ENCODE measurements around the gene RFX8.
"Not testable (repeated sequence)": the region's sequence is repeated elsewhere in the genome, so short reads cannot be mapped to it uniquely, and the experiment has no call there.

The RFX8 gene

DNA sequence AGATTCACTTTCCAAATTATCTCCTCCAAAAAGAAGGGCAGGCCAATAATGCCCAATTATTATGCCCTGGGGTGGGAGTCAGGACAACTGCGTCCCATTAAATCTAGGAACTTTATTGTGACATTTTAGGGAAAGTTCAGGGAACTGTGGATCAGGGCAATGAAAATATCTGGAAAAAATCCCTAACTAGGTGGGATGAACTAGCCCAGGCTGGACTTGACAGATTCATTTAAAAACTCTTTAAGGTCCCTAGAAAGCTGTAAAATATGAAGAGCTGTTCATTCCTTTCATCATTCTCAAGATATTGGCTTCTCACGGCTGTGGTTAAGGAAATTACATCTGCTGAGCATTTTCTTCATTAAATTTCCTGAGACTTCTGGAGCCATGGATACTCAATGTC lies 95.8 kb downstream of the RFX8 start:
- no peak for DNase-seq (ENCODE audit: low read depth in 3 of 3)

DNA sequence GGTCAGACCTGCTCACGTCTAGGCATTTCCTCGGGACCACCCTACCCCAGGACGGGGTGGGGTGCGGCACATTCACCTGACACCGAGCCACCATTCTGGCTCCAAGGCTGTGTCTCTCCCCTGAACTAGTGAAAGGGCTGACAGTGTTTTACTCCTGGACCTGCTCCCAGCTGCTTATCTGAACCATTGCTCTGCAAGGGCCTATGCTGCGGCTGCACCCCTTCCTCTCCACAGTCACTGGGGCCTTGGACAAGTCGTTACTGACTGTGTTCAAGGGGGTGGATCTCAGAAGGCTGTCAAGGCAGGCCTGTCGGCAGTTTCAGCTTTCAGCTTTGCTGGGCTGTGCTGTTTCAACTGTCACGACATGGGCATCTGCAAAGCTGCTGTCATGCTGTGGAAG lies 99.3 kb downstream of the RFX8 start:
- DNase-seq (ENCODE audit: low read depth in 3 of 3) = no peak

DNA sequence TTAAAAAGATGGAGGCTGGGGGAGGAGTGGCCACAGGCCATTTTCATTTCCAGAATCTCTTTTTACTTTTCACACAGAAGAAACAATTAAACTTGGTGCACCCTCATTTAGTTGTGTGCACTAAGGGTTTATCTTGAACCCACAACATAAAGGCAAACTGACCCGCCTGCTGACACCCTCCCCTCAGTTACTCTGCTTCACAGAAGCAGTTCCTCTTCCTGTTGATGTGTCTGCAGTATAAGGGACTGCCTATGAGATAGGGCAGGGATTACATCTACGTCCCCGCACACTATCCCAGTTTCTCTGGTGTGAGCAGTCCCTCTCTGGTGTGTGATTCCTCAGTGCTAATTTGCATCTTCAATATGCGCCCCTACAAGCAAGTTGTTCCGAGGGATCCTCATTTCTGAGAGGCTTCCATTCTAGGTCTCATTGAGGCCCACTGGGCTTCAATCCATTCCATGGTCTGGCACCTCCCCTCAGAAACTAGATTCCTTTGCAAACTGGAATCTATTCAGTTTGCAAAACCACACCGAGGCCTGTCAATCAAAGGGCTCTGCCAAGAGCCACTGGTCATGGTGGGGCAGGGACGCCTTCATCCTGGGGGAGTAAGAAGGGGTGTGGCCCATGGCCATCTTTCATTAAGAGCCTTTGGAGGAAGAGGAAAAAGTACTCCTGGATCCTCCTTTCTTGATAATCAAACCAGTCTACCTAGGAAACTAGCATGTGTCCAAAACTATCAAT lies 99.9 kb downstream of the RFX8 start:
- no peak for DNase-seq (ENCODE audit: low read depth in 3 of 3)

DNA sequence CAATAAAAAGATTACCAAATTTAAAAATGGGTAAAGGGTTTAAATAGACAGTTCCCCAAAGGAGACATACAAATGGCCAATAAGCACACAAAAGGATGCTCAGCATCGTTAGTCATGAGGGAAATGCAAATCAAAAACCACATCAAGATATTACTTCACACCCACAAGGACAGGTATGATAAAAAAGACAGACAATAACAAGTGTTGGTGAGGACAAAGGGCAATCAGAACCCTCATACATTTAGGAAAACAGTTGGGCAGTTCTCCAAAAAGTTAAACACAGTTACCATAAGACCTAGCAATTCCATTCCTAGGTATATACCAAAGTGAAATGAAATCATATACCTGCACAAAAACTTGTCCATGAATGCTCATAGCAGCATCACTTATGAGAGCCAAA lies 102.1 kb downstream of the RFX8 start:
- DNase-seq (ENCODE audit: low read depth in 3 of 3) = no peak

DNA sequence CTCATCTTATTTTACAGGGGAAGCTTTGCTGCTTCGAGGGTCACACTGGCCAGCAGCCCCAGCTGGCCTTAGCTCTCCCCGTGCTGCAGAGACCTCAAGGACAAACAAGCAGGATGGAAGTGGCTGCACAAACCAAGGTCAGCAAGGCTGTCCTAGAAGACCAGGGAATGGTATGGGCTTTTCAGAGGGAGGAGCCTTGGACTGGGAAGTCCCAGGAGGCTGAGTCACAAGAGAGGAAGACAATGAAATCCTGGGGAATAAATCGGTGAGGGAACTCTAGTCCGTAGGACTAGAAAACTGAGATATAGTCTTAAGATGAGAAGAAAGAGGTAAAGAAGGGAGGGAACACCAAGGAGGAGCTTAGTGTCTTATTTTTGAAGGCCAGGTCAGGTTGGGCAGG lies 103.3 kb downstream of the RFX8 start:
- DNase-seq (ENCODE audit: low read depth in 3 of 3) = no peak

DNA sequence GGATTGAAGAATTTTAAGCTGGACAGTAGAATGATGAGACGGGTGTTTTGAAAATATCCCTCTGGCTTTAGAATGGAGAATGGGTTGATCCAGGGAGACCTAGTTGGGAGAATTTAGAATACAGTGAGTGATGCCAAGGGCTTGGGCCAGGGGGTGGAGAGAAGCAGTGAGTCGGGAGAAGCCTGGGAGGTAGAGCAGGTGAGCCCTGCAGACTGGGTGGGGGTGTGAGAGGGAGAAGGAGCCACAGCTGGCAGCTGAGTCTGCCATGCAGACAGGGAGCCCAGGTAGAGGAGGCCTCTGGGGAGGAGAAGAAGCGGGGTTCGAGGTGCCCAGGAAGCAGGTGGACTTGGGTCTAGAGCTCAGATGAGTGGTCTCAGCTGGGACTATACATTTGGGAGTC lies 105.8 kb downstream of the RFX8 start:
- no peak for DNase-seq (ENCODE audit: low read depth in 3 of 3)

DNA sequence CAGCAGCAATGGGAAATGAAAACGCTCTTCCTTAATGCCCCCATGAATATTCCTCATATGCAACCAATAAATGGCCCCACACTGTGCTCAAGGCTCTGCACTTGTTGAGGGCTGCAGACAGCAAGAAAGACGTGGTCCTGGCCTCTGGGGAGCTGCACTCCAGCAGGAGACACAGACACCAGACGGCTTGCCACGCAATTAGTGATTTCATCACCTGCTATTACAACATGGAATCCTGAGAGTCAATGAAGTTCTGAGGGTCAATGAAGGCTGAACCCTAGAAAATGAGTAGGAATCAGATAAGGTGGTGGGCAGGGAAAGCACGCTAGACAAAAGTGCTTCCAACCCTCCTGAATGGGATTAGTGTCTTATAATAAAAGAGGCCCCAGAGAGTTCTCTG lies 106.5 kb downstream of the RFX8 start:
- no peak for DNase-seq (ENCODE audit: low read depth in 3 of 3)

DNA sequence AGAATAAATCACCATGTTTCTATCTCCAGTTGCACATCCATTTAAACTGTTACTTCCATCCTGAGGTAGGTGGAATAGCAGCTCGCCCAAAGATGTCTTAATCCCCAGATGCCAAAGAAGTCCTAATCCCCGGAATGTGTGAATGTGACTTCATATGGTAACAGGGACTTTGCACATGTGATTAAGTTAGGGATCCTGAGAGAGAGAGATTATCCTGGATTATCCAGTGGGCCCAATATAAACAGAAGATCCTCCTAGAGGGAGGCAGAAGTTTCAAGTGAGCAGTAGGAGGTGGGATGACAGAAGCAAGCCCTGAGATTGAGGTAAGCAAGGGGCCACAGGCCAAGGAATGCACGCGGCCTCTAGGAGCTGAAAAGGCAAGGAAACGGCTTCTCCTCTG lies 107.4 kb downstream of the RFX8 start:
- no peak for DNase-seq (ENCODE audit: low read depth in 3 of 3)

DNA sequence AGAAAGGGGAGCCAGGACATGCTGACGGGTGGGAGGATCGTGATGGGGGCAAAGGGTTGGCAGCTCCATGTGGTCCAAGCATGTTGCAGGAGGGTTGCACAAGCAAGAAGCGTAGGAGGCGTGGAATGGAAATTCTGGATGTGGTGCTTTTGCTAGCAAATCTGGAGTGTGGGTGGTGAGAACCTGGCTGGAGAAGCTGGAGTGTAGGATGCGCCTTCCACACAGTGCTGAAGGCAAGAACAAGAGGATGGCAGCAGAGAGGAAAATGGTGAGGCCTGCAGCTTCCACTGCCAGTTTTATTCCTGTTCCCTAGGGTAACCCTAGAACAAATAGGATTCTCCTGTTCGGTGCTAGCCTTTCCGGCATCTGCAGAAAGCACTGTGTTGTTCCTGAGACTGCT lies 110.0 kb downstream of the RFX8 start:
- DNase-seq (ENCODE audit: low read depth in 3 of 3) = no peak

DNA sequence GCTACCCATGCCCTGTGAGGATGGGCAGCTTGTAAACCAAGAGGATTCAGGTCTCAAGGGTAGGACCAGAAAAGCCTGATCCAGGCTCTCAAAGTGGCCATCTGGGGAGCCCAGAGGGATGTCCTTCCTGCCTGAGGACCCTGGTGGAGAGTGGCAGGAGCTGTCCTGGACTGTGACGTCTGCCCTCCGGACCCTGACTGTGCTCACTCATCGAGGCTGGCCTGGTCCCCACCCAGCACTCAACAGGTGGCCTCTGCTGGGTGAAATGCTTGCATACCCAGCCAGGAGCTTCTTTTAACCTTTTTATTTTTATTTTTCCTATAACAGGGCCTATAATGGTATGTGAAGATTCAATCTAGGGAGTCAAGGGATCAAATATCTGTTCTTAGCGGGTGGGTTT lies 112.1 kb downstream of the RFX8 start:
- no peak for DNase-seq (ENCODE audit: low read depth in 3 of 3)

DNA sequence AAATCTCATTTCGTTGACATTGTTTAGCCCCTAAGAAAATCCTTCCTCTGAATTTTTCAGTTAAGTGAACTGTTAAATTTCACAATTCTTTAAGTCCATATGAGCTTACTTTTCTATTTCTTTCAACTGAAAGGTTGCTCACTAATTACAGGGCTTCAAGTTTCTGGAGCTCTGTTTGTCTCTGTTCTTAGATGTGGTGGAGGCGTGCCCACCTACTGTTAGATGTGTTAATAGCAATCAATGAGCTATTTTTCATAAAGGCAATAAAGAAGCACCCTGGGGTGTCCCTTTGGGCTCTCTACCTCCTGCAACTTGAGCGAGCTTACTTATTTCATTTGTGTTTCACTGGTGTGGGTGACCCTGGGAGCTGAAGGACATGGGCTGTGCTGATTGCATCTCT lies 112.6 kb downstream of the RFX8 start:
- DNase-seq (ENCODE audit: low read depth in 3 of 3) = no peak

DNA sequence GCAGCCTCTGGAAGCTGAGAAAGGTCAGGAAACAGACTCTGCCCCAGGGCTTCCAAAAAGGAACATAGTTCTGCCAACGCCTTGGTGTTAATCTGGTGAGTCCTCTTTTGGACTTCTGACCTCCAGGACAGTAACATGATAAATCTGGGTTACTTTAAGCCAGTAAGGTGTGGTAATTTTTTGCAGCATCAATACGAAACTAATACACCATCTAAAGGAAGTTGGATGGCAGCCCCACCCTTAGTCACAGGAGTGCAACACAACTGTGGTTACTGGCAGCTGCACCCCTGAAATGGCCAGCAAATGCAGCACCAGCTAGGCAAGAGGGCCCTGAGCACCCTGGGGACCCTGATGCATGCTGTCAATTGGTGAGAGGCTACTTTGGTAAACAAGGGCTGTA lies 113.4 kb downstream of the RFX8 start:
- DNase-seq (ENCODE audit: low read depth in 3 of 3) = no peak

DNA sequence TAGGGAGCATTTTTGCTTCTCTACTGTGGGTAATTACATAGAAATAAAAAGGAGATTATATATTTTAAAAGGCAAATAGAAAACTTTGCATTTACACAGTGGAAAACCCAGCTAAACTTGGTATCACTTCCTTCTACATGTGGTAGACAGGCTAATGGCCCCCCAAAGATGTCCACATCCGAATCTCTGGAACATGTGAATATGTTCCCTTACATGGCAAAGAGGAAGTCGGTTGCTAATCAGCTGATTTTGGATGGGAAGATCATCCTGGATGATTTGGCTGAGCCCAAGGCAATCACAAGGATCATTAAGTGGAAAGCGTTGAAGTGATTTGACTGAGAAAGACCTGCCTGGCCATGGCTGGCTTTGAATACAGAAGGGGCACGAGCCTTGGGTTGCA lies 113.8 kb downstream of the RFX8 start:
- DNase-seq (ENCODE audit: low read depth in 3 of 3) = no peak

DNA sequence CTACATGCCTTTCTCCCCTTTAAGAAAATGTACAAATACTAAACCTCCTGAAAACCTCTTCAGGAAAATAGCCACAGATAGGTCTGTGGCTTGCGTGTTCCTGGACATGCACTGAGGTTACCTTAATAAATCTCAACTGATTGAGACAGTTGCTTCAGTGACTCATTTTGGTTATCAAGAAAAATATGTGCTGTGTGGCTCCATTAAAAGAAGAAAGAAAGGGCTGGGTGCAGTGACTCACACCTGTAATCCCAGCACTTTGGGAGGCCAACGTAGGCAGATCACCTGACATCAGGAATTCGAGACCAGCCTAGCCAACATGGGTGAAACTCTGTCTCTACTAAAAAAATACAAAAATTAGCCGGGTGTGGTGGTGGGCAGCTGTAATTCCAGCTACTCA lies 114.7 kb downstream of the RFX8 start:
- no peak for DNase-seq (ENCODE audit: low read depth in 3 of 3)

DNA sequence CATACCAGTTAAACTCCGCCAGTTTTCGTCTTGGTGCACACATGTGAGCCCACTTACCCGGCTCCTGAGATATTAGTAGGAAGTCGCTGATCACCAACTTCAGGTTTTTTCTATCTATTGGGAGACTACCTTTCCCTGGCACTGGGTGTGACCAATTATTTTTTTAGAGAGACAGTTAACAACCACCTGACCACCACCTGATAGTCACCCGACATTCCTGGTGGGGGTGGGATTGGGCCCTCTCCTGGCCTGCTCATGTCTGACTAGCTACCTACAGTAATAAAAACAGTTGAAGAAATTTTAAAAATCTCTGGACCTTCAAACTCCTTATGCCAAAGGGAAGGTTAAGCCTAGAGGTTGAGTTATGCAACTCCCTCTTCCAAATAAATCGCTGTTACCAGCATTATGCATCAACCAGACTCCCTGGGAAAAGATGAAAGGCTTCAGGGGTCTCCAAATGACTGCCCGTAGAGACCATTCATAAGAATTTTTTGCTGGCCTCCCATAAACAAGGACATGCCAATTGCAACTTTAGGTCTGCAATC lies 115.4 kb downstream of the RFX8 start:
- DNase-seq (ENCODE audit: low read depth in 3 of 3) = no peak

DNA sequence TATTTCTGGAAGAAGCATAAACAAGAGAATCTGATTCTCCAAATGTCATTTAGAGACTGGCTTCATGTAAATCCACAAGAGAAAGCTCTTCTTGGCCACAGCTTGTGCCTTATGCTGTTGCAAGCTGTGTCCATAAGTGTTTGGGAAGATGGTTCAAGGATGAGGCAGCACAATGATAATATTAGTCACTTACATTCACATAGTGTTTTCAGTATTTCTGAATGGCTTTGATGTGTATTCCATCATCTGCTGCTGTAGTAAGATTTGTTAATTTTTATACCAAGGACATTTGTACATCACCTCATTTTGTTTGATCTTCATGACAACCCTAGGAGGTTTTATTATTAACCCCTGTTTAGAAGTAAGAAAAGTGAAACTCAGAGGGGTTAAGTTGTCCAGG lies 117.5 kb downstream of the RFX8 start:
- no peak for DNase-seq (ENCODE audit: low read depth in 3 of 3)

DNA sequence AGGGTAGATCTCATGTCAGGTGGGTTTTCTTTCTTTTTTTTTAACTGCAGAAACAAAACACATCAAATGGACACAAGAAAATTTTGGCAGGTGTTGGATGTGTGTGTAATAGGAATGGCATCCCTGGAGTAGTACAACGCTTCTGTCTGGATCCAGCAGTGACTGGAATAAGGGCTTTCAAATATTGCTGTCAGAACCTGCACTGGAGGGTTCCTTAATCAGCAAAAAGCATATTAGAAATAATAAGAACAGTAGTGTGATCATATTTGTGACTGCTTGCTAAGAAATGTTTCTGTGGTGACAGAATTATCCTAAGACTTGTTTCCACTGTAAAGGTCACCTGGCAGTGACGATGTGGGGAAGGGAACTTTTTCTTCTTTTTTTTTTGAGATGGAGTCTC lies 118.4 kb downstream of the RFX8 start:
- no peak for DNase-seq (ENCODE audit: low read depth in 3 of 3)

DNA sequence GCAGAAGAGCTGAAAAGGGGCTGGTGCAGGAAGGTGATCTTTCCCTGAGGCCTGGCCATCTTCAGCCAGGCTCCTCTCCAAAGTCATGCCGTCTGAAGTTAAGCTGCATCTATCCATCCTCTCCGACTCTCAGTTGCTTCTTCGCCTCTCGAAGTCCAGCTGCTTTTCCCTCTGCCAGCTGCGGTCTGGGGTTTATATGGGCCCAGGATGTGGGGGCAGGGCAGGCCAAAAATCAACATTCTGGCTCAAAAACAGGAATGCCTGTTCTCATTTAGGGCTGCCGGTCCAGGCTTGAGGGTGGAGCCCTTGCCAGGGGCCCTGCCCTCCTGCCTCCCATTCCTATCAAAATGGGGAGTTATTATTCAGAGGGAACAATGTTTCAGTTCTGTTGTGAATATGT lies 118.9 kb downstream of the RFX8 start:
- no peak for DNase-seq (ENCODE audit: low read depth in 3 of 3)

DNA sequence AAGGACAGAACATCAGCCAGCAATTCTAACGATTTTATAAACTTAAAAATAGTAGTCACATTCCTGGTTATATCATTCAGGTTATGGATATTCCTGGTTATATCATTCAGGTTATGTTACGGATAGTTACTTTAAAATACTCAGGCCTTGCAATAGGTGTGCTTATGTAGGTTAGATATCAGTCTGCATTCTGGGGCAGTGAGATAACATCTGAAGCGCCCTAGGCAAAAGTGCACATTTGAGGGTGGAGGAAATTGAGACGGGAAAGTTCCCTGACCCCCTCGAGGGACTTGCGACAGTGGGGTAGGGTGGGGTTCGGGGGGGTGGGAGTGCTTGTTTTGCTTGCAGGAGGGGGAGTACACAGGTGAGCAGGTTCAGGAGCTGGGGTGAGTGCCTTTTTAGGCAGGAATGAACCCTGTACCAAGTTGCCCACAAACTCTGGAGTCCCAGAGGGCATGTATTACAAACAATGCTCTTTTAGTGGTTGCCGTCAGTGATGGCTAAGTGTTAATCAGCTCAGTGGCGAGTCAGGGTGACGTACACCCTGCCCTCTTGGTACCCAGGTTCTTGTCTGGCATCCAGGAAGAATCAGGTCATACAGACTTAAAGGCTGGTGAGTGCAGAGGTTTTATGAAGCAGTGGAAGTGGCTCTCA lies 119.4 kb downstream of the RFX8 start:
- no peak for DNase-seq (ENCODE audit: low read depth in 3 of 3)

DNA sequence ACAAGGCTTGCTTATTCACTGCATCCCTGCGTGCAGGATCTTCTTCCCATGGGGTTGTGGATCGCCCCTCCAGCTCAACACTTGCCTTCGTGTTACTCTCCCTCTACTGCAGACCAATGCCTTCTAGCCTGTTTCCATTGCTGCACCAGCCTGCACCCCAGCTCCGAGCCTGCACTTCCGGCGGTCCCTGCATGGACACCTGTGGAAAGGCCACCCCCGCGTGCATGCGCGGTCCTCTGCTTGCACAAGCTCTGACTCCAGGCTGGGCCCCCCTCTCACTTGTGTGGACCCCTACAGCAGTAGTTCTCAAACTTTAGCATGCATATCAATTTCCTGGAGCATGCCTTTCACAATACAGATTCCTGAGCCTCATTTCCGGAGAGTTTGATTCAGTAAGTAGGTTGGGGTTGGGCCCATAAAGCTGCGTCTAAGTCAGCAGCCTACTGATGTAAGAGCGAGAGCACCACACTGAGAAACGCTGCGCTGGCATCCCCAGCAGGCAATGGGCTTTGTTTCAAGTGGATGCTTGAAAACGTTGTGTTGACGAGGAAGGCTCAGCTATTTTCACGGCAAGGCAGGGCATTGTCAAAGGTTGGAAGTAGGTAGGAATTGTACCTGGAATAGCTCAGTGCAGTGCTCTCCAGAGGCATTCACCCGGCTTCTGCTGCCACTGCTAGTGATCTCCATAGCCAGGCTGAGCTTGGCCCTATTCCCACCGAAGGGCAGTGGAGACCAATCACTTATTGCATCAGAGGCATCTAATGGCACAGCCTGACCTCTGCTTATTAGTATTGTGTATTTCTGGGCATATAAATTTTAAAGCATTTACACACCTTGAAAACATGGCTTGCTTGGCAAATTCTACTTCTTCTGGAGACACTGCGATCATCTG lies 120.2 kb downstream of the RFX8 start:
- DNase-seq (ENCODE audit: low read depth in 3 of 3) = no peak

DNA sequence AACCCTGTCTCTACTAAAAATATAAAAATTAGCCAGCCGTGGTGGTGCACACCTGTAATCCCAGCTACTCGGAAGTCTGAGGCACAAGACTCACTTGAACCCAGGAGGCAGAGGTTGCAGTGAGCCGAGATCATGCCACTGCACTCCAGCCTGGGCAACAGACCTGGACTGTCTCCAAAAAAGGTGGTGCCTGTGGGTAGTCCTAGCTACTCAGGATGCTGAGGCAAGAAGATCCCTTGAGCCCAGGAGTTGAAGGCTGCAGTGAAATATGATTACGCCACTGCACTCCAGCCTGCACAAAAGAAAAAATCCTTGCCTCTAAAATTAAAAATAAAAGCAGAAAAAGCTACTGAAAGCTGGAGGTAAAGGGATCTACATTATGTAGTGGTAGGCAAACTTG lies 122.3 kb downstream of the RFX8 start:
- not testable (repeated sequence) for DNase-seq (ENCODE audit: low read depth in 3 of 3)

DNA sequence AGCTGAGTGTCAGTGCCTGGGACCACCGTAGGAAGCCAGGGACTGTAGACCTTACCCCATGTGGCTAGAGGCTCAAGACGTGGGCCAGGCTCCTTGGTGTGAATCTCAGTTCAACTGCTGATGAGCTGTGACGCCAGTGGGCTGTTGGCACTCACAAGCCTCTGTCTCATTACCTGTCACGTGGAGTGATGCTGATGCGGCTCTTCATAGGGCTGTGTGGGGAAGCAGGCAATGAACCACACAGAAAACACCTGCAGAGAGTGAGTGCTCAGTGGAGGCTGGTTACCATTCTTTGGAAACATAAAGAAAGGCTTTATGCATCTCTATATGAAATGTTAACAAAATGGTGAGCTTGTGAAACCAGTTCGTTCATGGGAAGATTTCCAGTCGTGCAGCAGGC lies 123.7 kb downstream of the RFX8 start:
- DNase-seq (ENCODE audit: low read depth in 3 of 3) = no peak
